Peyer's patch (tissue), 4 donors: ENCODE data around the gene ZNF837. TPM values are rescaled to one million over a fixed set of nuclear protein-coding genes. Genes with fewer than 3 reads are reported as not detected.
A peak's percentile ranks its signal among the peaks of the same experiment; 100 is the strongest.

Experiments
- DNase-seq, 3 donors: peaks; one replicate each; pipeline ENCODE4 v3.0.0-alpha.2; 2017 to 2019
- H3K27ac ChIP-seq, 4 donors: fragments of 200-600 bp; sonication (generic); one replicate each; pipeline ENCODE4 v1.5.1; 2016 to 2019
- H3K27me3 ChIP-seq, 2 donors: fragments of 200-600 bp; sonication (generic); one replicate each; pipeline ENCODE4 v1.5.1; 2019
- H3K36me3 ChIP-seq, 3 donors: fragments of 200-600 bp; sonication (generic); one replicate each; pipeline ENCODE4 v1.5.1; 2016 to 2019
- H3K4me1 ChIP-seq, 4 donors: fragments of 200-600 bp; sonication (generic); one replicate each; pipeline ENCODE4 v1.5.1; 2016 to 2019
- H3K4me3 ChIP-seq, 4 donors: fragments of 200-600 bp; sonication (generic); 1 replicate in 3 of 4; 2 replicates in 1 of 4; pipeline ENCODE4 v1.5.1; 2016 to 2019; ENCODE audit warnings: mild to moderate bottlenecking in 1 of 4
- H3K9me3 ChIP-seq, 4 donors: fragments of 200-600 bp; sonication (generic); one replicate each; pipeline ENCODE4 v1.5.1; 2016 to 2019; ENCODE audit warnings: mild to moderate bottlenecking in 1 of 4
- CTCF ChIP-seq, 6 experiments: fragments of 450-650 bp in 4 of 6; fragments of 200-600 bp in 2 of 6; sonication (generic) in 1 of 6; IDR thresholded peaks; one replicate each; pipeline ENCODE4 v1.5.1; 2017 to 2019; ENCODE audit warnings: antibody characterized with exemption in 6 of 6, mild to moderate bottlenecking in 3 of 6, moderate library complexity in 1 of 6
- POLR2A ChIP-seq, 2 donors: fragments of 450-650 bp; IDR thresholded peaks; one replicate each; pipeline ENCODE4 v1.5.1; 2017; ENCODE audit warnings: antibody characterized with exemption in 2 of 2, mild to moderate bottlenecking in 2 of 2, moderate library complexity in 2 of 2
- total RNA-seq, 4 donors: library from RNA; depleted of rRNA; stranded (reverse); fragments of >200 nt; gene quantifications; one replicate each; pipeline ENCODE4 v1.1.0, GENCODE V29; 2016

ZNF837 gene
- total RNA-seq, result 10 to 100 TPM in 1 of 4 donors, 1 to 10 TPM in 3; 3.3 to 10.9 (median 7.7) TPM

GRCh38 chr19:58380662-58381459, at the start of gene ZNF837:
Gene ZNF837 (minus strand): TSS chr19:58381030. CDS start chr19:58369332, 11,698 bp downstream.
- peak; percentile 98 to 100 (median 99) for DNase-seq
- H3K4me1 ChIP-seq, result peaks cover 0 to 29% (median 15%) of the 10 kb centered on the region in 4 donors
- peak within 1 kb of the TSS; percentile 60 to 83 (median 78) for H3K4me3 ChIP-seq
- H3K27ac ChIP-seq, result peak within 1 kb of the TSS; percentile 86 to 96 (median 92)
- TF ChIP-seq CTCF (IDR thresholded peaks at IDR 0.05) (peak in 3 of 6 experiments; percentile 20 to 45 (median 24)), POLR2A (IDR thresholded peaks at IDR 0.05) (peak; percentile 87 to 92)
- no peaks in the 10 kb centered on the region for H3K9me3 ChIP-seq
- no peaks in the 10 kb centered on the region for H3K36me3 ChIP-seq
- H3K27me3 ChIP-seq, result no peaks in the 10 kb centered on the region

- TF ChIP-seq CTCF (IDR thresholded peaks at IDR 0.05) (no peak), POLR2A (IDR thresholded peaks at IDR 0.05) (no peak)
- peaks cover 0 to 22% (median 0%) of the 10 kb centered on the region in 3 donors for H3K36me3 ChIP-seq
- H3K9me3 ChIP-seq, result peaks cover 0 to 87% (median 29%) of the 10 kb centered on the region in 4 donors
- no peak overlapping the region for H3K27ac ChIP-seq
- H3K4me3 ChIP-seq, result no peak overlapping the region
- no peak for DNase-seq
- no peaks in the 10 kb centered on the region for H3K4me1 ChIP-seq
- no peaks in the 10 kb centered on the region for H3K27me3 ChIP-seq
These were observed 48.9 kb upstream of the ZNF837 start for GRCh38 chr19:58429745-58430144.

GRCh38 chr19:58428617-58429016, 47.8 kb upstream of the ZNF837 start:
- TF ChIP-seq CTCF (IDR thresholded peaks at IDR 0.05) (no peak), POLR2A (IDR thresholded peaks at IDR 0.05) (no peak)
- peaks cover 0 to 11% (median 0%) of the 10 kb centered on the region in 3 donors for H3K36me3 ChIP-seq
- H3K27ac ChIP-seq, result no peak overlapping the region
- H3K27me3 ChIP-seq, result no peaks in the 10 kb centered on the region
- no peak for DNase-seq
- peaks cover 0 to 78% (median 23%) of the 10 kb centered on the region in 4 donors for H3K9me3 ChIP-seq
- H3K4me3 ChIP-seq, result no peak overlapping the region
- no peaks in the 10 kb centered on the region for H3K4me1 ChIP-seq

GRCh38 chr19:58417071-58417470, 36.2 kb upstream of the ZNF837 start:
- H3K9me3 ChIP-seq, result peaks cover 0 to 5% (median 0%) of the 10 kb centered on the region in 4 donors

GRCh38 chr19:58416604-58417003, 35.8 kb upstream of the ZNF837 start:
- no peaks in the 10 kb centered on the region for H3K27me3 ChIP-seq

More at GRCh38 chr19:58417071-58417470, 36.2 kb upstream of the ZNF837 start:
- no peak for DNase-seq
- TF ChIP-seq CTCF (IDR thresholded peaks at IDR 0.05), result no peak
- TF ChIP-seq POLR2A (IDR thresholded peaks at IDR 0.05), result no peak
- H3K4me3 ChIP-seq, result no peak overlapping the region
- H3K36me3 ChIP-seq, result peaks cover 0 to 43% (median 0%) of the 10 kb centered on the region in 3 donors
- H3K27ac ChIP-seq, result no peak overlapping the region
- no peaks in the 10 kb centered on the region for H3K4me1 ChIP-seq
- no peaks in the 10 kb centered on the region for H3K27me3 ChIP-seq

More at GRCh38 chr19:58416604-58417003, 35.8 kb upstream of the ZNF837 start:
- Histone ChIP-seq H3K36me3 (peaks cover 0 to 43% (median 0%) of the 10 kb centered on the region in 3 donors), H3K4me3 (no peak overlapping the region), H3K9me3 (peaks cover 0 to 5% (median 0%) of the 10 kb centered on the region in 4 donors), H3K27ac (no peak overlapping the region), H3K4me1 (no peaks in the 10 kb centered on the region)
- TF ChIP-seq CTCF (IDR thresholded peaks at IDR 0.05) (no peak), POLR2A (IDR thresholded peaks at IDR 0.05) (no peak)
- no peak for DNase-seq
